ENCODE data around the gene NUP54.

GRCh38 chr4:76147454-76148141, 599 bp downstream of the NUP54 start:
- TF ChIP-seq, protein P1, sequence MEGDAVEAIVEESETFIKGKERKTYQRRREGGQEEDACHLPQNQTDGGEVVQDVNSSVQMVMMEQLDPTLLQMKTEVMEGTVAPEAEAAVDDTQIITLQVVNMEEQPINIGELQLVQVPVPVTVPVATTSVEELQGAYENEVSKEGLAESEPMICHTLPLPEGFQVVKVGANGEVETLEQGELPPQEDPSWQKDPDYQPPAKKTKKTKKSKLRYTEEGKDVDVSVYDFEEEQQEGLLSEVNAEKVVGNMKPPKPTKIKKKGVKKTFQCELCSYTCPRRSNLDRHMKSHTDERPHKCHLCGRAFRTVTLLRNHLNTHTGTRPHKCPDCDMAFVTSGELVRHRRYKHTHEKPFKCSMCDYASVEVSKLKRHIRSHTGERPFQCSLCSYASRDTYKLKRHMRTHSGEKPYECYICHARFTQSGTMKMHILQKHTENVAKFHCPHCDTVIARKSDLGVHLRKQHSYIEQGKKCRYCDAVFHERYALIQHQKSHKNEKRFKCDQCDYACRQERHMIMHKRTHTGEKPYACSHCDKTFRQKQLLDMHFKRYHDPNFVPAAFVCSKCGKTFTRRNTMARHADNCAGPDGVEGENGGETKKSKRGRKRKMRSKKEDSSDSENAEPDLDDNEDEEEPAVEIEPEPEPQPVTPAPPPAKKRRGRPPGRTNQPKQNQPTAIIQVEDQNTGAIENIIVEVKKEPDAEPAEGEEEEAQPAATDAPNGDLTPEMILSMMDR (IDR thresholded peaks at IDR 0.05; ENCODE audit: low read depth, low read length), result no peak
- TF ChIP-seq EZH2phosphoT487 (IDR thresholded peaks at IDR 0.05; ENCODE audit: low read depth), result no peak
